Stimulated activated CD4-positive, alpha-beta T cell treated with anti-CD3 and anti-CD28 coated beads, Interleukin-4, amount 100 ng/mL, for 48 hours (primary cell): Measurements from ENCODE around the gene TCEANC2.

ENCODE experiments used
- DNase-seq, 2 donors: peaks; one replicate each; pipeline ENCODE4 v3.0.0-alpha.2; 2020; ENCODE audit warnings: low read depth in 2 of 2

TCEANC2 gene

DNA sequence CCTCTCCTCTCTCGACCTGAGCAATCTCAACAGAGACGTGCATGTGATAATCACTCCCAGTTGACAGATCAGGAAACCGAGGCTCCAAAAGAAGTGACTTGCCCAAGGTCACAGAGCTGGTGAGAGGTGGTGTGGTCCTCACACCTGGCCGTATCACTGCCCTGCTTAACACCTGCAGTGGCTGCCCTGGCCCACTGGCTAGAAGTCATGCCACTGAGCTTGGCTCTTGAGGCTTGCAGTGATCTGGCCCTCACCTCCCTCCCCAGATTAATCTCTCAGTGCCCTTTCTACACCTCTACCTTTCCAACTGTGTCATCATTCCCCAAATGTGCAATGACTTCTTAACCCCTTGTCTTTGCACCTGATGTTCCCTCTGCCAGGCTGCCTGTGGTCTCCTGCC is 60.6 kb downstream of the TCEANC2 start:
- no peak for DNase-seq

DNA sequence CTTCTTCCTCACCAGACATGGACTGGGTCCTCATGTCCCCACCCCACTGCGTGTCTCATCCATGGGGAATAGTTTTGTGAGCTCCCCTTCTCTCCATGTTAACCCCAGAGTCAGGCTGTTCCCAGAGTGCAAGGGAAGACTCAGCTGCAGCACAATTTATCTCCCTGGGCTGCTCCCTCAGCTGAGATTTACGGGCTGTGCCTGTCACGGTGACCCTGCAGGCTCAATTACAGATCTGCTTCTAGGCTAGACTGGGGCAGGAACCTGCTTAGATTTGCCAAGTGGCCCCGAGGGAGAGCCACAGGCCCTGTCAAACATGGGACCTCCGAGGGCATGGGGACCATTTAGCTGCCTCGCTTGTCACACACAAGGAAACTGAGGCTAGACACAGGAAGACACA is 61.5 kb downstream of the TCEANC2 start:
- DNase-seq = no peak

DNA sequence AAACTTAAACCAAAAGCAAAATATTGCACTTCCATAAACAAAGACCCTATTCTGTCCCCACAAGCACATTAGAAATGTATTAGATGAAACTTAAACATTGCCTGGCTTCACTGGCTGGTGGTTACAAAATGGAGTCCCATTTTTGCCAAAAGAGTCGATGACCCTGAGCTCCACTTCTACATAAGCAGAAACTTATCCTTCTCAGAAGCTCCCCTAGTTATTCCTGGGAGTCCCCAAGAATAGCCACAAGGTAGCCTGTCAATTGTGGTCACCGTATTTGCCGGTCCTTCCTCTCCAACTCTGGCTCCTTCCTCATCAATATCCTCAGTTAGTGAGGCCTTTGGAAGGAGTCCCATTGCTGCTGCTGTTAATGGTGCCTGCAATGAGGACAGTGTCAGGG is 62.1 kb downstream of the TCEANC2 start:
- no peak for DNase-seq

GRCh38 chr1:54117815-54118563 is 64.6 kb downstream of the TCEANC2 start:
- no peak for DNase-seq

GRCh38 chr1:54118704-54119103 is 65.3 kb downstream of the TCEANC2 start:
- DNase-seq = no peak

DNA sequence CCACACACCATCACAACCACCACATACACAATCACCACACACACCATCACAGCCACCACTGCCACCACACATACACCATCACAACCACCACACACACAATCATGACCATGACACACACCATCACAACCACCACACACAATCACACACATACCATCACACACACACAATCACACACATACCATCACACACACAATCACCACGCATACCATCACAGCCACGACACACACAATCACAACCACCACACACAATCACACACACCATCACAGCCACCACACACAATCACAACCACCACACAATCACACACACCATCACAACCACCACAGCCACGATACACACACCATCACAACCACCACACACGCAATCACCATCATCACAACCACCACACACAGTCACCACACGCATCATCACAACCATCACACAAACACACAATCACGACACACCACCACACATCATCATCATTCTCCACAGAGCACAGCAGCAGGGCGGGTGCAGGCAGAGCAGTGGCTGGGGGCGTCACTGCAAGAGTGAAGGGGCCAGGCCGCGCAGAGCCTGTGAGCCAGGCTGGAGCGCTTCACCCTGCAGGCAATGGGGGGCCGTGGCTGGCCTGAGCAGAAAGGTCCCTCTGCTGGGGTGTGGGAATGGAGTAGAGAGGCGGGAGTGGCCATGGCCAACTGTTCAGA is 66.8 kb downstream of the TCEANC2 start:
- DNase-seq = no peak

DNA sequence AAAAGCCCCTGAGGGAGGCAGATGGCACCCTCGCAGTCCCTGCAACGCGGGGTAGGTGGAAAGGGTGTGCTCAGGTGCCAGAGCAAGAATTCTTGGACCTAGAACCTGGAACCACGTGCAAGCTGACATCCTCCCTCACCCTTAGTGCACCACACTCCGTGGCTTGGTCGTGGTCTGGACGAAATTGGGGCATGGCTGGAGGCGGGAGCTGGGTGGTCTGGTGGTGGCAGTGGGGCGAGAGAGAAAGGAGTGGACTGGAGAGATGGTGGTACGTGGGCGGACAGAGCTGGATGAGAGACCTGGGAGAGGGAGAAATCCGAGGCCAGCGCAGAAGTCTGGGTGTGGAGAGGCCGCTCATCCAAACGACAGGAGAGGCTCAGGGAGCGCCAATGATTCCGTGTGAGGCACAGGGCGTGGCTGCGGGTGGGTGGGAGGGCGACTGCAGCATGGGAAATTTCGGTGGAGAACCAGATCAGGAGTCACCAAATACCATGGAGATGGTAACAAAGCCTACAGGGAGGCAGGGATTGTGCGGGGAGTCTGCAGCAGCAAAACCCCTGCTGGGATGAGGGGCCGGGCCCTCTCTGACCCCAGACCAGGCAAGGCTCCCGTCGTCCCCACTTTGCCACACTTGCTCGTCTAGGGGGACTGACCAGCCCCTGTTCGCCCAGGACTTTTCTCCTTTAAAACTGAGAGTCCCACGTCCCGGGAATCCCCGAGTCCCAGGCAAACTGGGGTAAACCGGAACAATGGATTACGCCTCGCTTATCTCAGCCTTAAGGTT is 67.5 kb downstream of the TCEANC2 start:
- no peak for DNase-seq

DNA sequence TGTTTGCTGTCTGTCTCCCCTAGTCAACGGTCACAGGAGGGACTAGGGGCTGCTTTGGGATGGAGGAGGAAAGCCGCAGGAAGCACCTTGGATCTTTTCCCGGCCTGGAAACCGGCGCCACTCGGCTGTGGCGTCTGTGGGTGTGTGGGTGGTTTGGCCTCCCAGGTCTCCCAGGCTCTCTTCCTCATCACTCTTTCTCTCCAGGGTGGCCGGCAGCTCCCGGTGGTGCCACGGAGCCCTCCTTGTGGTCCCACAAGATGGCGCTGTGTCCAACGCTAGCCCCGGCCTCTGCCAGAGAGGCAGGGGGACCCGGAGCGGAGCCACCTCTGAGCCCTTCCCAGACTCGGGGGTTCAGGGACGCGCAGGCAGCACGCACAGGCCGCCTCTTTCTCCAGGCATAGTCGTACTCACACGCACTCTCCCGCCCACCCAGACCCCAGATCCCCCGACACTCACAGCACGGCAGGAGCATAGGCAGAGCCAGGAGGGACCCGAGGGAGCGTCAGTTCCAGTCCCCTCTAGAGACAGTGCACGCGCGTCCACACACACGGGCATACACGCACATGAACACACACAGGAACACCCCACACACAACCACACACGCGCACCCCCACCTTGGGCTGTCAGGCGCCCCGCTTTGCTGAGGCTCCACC is 68.2 kb downstream of the TCEANC2 start:
- DNase-seq = peak; percentile 55 to 63

DNA sequence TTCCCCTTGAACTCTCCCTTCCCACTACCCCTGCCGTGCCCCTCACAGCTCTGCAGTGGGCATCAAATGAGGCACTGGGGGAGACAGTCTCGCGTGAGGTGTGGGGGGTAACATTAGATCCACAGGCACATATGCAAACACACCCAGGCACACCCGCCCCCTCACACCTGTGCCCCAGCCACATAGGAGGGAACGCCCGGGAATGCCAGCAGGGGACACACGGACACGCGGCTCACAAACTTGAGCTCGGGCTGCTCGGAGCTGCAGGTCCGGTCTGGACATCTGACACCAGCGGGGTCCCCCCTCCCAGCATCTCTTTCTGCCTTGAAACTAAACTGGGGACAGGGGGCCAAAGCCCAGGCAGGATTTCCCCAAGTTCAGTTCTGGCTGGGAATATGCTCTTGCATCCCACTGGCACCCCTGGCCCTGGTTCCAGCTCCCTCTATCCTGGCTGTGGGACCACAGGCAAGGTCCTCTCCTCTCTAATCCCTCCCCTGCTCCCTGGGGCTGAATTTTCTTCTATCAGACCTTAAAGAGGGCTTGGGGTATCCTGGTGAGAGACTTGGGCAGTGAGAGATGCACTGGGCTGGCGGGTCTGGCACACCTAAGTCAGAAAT is 68.8 kb downstream of the TCEANC2 start:
- DNase-seq = no peak

GRCh38 chr1:54122992-54123391 is 69.6 kb downstream of the TCEANC2 start:
- DNase-seq = no peak

DNA sequence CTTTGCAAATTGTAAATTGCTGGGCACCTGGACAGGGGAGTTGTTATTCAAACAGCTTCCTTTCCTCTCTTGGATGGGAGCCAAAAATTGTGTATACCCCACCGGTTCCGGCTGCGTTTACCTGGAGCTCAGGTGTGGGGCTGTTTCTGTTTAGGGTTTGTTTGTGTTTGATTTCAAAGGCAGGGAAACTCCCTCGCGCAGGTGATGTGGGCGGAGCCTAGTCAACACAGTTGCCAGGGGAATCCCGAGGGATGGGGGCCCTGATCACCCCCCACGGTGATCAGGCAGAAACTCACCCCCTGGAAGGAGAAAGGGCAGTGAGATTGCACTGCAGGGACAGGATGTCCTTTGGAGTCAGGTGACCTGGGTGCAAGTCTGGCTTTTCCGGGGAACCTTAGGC is 71.1 kb downstream of the TCEANC2 start:
- no peak for DNase-seq

GRCh38 chr1:54124906-54125305 is 71.5 kb downstream of the TCEANC2 start:
- no peak for DNase-seq

- DNase-seq = no peak
These were observed 72.1 kb downstream of the TCEANC2 start for GRCh38 chr1:54125386-54126070.

DNA sequence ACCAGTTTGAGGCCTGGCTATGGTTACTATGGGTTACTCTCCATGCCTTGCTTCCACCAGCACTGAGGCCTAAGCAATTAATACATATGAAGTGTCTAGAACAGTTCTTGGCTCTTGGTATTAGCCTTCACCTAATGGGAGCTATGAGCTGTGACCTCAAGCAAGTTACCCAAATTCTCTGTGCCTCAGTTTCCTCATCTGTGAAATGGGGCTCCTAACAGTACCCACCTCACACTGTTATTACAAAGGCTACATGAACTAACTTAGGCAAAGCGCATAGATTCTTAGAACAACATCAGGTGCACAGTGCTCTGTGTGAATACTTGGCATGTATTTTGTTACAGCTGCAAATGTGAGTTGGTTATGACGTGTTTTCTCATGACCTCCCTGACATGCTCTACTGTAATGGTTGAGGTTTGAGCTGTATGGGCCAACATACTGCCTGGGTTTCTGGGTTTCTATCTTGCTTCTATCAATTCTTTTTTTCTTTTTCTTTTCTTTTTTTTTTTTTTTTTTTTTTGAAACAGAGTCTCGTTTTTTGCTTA is 72.9 kb downstream of the TCEANC2 start:
- no peak for DNase-seq

GRCh38 chr1:54127594-54128300 is 74.3 kb downstream of the TCEANC2 start:
- no peak for DNase-seq

DNA sequence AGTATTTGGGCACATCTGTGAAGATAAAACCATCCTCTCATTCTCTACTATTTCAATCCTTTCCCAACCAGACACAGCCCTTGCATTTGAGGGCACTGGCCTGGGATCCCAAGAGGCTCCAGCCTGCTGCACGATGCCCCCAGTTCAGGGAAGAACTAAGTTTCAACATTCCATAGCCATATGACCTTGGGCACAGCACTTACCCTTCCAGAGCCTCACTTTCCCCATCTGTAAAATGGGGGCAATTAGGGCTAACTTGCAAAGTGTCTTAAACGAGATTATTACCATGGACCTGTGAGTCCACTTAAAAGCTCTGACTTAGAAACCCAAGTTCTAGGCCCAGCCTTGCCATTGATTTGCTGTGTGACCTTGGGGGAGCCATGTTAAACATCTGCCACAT is 76.5 kb downstream of the TCEANC2 start:
- no peak for DNase-seq

GRCh38 chr1:54131419-54131818 is 78.0 kb downstream of the TCEANC2 start:
- DNase-seq = no peak

GRCh38 chr1:54132495-54132894 is 79.1 kb downstream of the TCEANC2 start:
- no peak for DNase-seq

DNA sequence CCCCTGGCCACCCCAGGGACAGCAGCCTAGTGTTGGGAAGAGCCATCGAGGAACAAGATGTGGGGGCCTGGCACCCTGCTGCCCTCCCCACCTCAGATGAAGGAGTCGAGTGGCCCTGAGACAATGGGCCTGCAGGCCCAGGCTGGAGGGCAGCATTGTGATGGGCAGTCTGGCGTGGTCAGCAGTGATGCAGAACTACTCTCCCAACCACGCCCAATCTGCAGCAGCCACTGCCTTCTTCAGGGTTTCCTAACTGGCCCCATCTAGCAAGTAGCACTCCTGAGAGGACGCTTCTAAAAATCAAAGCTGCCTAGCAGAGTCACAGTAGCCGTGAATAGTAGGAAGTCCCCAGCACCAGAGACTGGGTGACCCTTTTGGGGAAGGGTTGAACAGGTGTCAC is 80.9 kb downstream of the TCEANC2 start:
- DNase-seq = no peak

DNA sequence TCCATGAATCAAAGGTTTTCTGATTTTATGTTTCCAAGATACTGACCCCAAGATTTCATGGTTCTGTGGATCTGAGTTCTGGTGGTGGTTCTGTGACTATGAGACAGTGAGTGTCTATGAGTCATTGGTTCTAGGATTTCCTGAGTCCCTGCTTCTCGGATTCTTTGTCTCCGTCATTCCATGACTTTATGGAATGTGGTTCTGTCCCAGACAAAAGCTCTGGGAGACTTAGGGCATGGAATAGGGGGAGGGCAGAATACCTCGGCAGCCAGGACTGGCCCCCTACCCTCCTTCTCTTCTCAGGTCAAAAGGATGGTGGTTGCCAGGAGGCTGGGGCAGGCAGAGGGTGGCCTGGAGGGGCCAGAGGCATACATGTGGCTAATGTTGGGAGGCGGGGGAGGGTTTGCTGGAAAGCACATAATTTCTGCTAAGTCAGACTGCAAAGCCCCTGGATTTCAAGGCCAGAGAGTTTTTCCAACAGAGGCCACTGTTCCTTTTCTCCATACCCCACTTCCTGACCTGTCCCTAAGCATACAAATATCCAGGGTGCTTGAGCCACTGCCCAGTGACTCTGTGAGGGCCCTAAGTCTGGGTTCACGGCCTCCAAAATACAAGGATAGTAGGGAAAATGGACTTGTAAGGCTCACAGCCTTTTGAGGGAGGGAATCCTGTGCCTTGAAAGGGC is 82.2 kb downstream of the TCEANC2 start:
- DNase-seq = no peak
